KMS-11 (cell line): ENCODE measurements around the gene RENBP.
A peak's percentile ranks its signal among the peaks of the same experiment; 100 is the strongest.

ENCODE experiments used
- H2AFZ ChIP-seq: fragments of 200-600 bp; sonication (generic); 2 replicates; pipeline ENCODE4 v1.6.1; 2016; ENCODE audit warnings: antibody characterized with exemption, mixed run types, low read depth
- H3K27ac ChIP-seq: fragments of 200-600 bp; sonication (generic); 2 replicates; pipeline ENCODE4 v1.6.1; 2016; ENCODE audit warnings: mild to moderate bottlenecking, mixed run types
- H3K27me3 ChIP-seq: fragments of 200-600 bp; sonication (generic); 2 replicates; pipeline ENCODE4 v1.6.1; 2017; ENCODE audit warnings: mild to moderate bottlenecking, low read depth, mixed run types, moderate library complexity; ENCODE audit not compliant: insufficient read depth
- H3K36me3 ChIP-seq: fragments of 200-600 bp; sonication (generic); 2 replicates; pipeline ENCODE4 v1.6.1; 2017; ENCODE audit warnings: mild to moderate bottlenecking, mixed run types; ENCODE audit not compliant: insufficient read depth
- H3K4me1 ChIP-seq: fragments of 200-600 bp; sonication (generic); 2 replicates; pipeline ENCODE4 v1.6.1; 2016; ENCODE audit warnings: mild to moderate bottlenecking, low read depth, mixed run types; ENCODE audit not compliant: poor library complexity, severe bottlenecking
- H3K4me2 ChIP-seq: fragments of 200-600 bp; sonication (generic); 2 replicates; pipeline ENCODE4 v1.7.0; 2016; ENCODE audit warnings: mild to moderate bottlenecking, mixed run types
- H3K4me3 ChIP-seq: fragments of 200-600 bp; sonication (generic); IDR thresholded peaks from 2 replicates; pipeline ENCODE4 v1.6.1; 2017; ENCODE audit warnings: low read depth, low read length, mixed read lengths; ENCODE audit not compliant: insufficient read depth
- H3K79me2 ChIP-seq: fragments of 200-600 bp; sonication (generic); 2 replicates; pipeline ENCODE4 v1.6.1; 2016; ENCODE audit warnings: low read depth, mixed run types; ENCODE audit not compliant: insufficient read depth
- H3K9ac ChIP-seq: fragments of 200-600 bp; sonication (generic); 2 replicates; pipeline ENCODE4 v1.6.1; 2016; ENCODE audit warnings: mild to moderate bottlenecking, mixed run types
- H4K20me1 ChIP-seq: fragments of 200-600 bp; sonication (generic); 2 replicates; pipeline ENCODE4 v1.6.1; 2016; ENCODE audit warnings: mild to moderate bottlenecking, mixed run types; ENCODE audit not compliant: insufficient read depth
- CTCF ChIP-seq: fragments of 200-600 bp; sonication (generic); conservative IDR thresholded peaks from 2 replicates; pipeline ENCODE4 v1.6.1; 2017; ENCODE audit warnings: low read depth, mild to moderate bottlenecking, antibody characterized with exemption, low read length, moderate library complexity, mixed read lengths

The RENBP gene

GRCh38 chrX:153903238-153903980 lies 41.0 kb downstream of the RENBP start:
- Histone ChIP-seq H3K36me3 (no peaks in the 10 kb centered on the region), H3K4me1 (peaks cover 35% of the 10 kb centered on the region), H3K9ac (no peak overlapping the region), H2AFZ (no peak overlapping the region), H3K4me3 (no peak overlapping the region), H3K4me2 (no peak overlapping the region), H3K27me3 (no peaks in the 10 kb centered on the region), H4K20me1 (no peaks in the 10 kb centered on the region), H3K27ac (no peak overlapping the region), H3K79me2 (no peaks in the 10 kb centered on the region)
- TF ChIP-seq CTCF = no peak

GRCh38 chrX:153902385-153902784 lies 42.1 kb downstream of the RENBP start:
- no peak for TF ChIP-seq CTCF
- no peaks in the 10 kb centered on the region for H4K20me1 ChIP-seq

GRCh38 chrX:153901753-153902140 lies 42.7 kb downstream of the RENBP start:
- Histone ChIP-seq H3K36me3 (no peaks in the 10 kb centered on the region), H3K4me1 (peaks cover 35% of the 10 kb centered on the region), H3K79me2 (no peaks in the 10 kb centered on the region), H3K4me2 (no peak overlapping the region), H4K20me1 (no peaks in the 10 kb centered on the region), H3K27me3 (no peaks in the 10 kb centered on the region), H3K9ac (no peak overlapping the region), H3K4me3 (no peak overlapping the region), H2AFZ (no peak overlapping the region), H3K27ac (no peak overlapping the region)
- no peak for TF ChIP-seq CTCF

More at GRCh38 chrX:153902385-153902784, 42.1 kb downstream of the RENBP start:
- Histone ChIP-seq H3K4me3 (no peak overlapping the region), H3K79me2 (no peaks in the 10 kb centered on the region), H2AFZ (no peak overlapping the region), H3K36me3 (no peaks in the 10 kb centered on the region), H3K4me1 (peaks cover 35% of the 10 kb centered on the region), H3K4me2 (no peak overlapping the region), H3K9ac (no peak overlapping the region), H3K27ac (no peak overlapping the region), H3K27me3 (no peaks in the 10 kb centered on the region)

- Histone ChIP-seq H3K79me2 (no peaks in the 10 kb centered on the region), H3K9ac (no peak overlapping the region), H2AFZ (no peak overlapping the region), H3K27me3 (no peaks in the 10 kb centered on the region), H4K20me1 (no peaks in the 10 kb centered on the region), H3K4me1 (peaks cover 35% of the 10 kb centered on the region), H3K36me3 (no peaks in the 10 kb centered on the region), H3K4me3 (no peak overlapping the region), H3K4me2 (peak overlapping the region; percentile 82), H3K27ac (peak overlapping the region; percentile 48)
- no peak for TF ChIP-seq CTCF
These were observed 43.4 kb downstream of the RENBP start for GRCh38 chrX:153900831-153901752.
